Skeletal muscle tissue (tissue), 4 donors: Measurements from ENCODE around the gene SLC24A3. TPM values are rescaled to one million over a fixed set of nuclear protein-coding genes. Genes with fewer than 3 reads are reported as not detected.

Experiments used
- H3K27ac ChIP-seq: one replicate; pipeline ENCODE4 v1.7.0; 2013; ENCODE audit warnings: mild to moderate bottlenecking, low read depth, low read length, inconsistent platforms
- H3K27me3 ChIP-seq, 3 donors: one replicate each; pipeline ENCODE4 v1.7.0; 2013; ENCODE audit warnings: low read length in 3 of 3; ENCODE audit not compliant: control insufficient read depth in 3 of 3, insufficient read depth in 3 of 3
- H3K36me3 ChIP-seq, 3 donors: one replicate each; pipeline ENCODE4 v1.7.0; 2013; ENCODE audit warnings: low read length in 3 of 3; ENCODE audit not compliant: control insufficient read depth in 3 of 3, insufficient read depth in 3 of 3
- H3K4me1 ChIP-seq, 3 donors: one replicate each; pipeline ENCODE4 v1.7.0; 2013; ENCODE audit warnings: low read length in 3 of 3, mild to moderate bottlenecking in 3 of 3; ENCODE audit not compliant: control insufficient read depth in 3 of 3, insufficient read depth in 3 of 3
- H3K4me3 ChIP-seq, 3 donors: one replicate each; pipeline ENCODE4 v1.7.0; 2013; ENCODE audit warnings: low read length in 3 of 3
- H3K9ac ChIP-seq, 3 donors: one replicate each; pipeline ENCODE4 v1.7.0; 2013; ENCODE audit warnings: low read length in 3 of 3, mild to moderate bottlenecking in 3 of 3, moderate library complexity in 2 of 3, low read depth in 1 of 3
- H3K9me3 ChIP-seq, 3 donors: one replicate each; pipeline ENCODE4 v1.7.0; 2013; ENCODE audit warnings: low read length in 3 of 3; ENCODE audit not compliant: control insufficient read depth in 3 of 3
- total RNA-seq: library from RNA; depleted of rRNA; stranded (reverse); fragments of >200 nt; gene quantifications from one replicate; pipeline ENCODE4 v1.2.3, GENCODE V29; 2014
- donor health status: Osteomylitis.

Gene SLC24A3
- total RNA-seq, 1 donor from 2014 or later, result 15.7 TPM

DNA sequence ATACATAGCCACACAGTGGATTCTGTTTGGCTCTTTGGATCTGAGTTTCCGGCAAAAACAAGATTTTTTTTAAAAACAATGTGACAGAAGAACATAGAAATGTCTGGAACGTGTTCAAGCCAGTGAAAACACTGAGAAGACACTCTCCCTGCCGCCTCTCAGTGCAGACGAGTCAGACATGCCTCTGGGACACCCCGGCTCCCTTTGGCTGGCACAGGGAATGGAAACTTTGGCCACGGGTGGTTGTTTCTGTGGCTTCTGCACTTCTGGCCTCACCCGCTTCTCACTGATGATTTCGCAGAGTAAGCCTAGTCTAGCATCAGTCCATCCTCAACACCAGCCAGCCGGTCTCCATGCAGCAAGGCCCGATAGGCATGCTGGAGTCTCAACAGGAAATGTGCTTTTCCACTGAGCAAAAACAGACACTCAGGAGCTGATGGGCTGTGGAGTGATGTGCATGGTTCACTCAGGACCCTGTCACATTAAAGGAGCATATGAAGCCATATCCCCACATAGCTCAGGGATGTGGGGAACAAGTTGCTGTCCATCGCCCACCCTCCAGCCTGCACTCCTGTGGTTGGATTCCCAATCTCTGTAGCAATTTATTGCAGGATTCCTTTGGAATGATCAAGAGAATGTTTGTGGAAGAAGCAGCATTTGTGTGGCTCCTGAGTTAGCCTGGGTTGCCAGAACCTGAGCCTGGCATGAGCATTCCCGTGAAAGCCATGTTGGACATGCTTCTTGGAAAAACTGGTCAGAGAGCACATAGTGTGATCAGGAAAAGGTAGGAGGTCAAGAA is 283.7 kb downstream of the SLC24A3 start:
- H3K36me3 ChIP-seq, result no peaks in the 10 kb centered on the region
- H3K27me3 ChIP-seq, result no peaks in the 10 kb centered on the region
- H3K4me1 ChIP-seq, result peaks cover 37 to 50% (median 45%) of the 10 kb centered on the region in 3 donors
- H3K4me3 ChIP-seq, result no peak overlapping the region
- no peaks in the 10 kb centered on the region for H3K9me3 ChIP-seq
- no peak overlapping the region for H3K9ac ChIP-seq
- no peak overlapping the region for H3K27ac ChIP-seq

DNA sequence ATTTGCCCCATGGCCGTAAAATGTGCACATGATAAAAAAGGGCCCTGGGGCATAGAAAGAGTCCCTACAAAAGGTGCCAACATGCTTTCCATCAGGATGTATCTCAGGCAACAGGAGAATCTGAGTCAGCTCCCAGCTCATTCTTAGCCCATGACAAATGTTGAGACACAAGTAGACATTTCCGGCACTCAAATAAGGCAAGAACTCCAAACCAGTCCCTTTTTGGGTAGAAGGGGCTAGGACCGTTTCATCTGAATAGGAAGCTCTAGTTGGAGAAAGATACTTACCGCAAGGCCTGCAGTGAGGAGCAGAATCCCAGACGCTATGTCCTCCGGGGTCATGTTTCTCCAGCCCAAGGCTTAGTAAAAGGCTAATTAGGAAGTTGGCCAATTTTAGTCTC is 284.6 kb downstream of the SLC24A3 start:
- H3K4me1 ChIP-seq, result peaks cover 46 to 57% (median 46%) of the 10 kb centered on the region in 3 donors
- H3K4me3 ChIP-seq, result no peak overlapping the region
- no peaks in the 10 kb centered on the region for H3K9me3 ChIP-seq
- no peaks in the 10 kb centered on the region for H3K36me3 ChIP-seq
- H3K9ac ChIP-seq, result no peak overlapping the region
- no peak overlapping the region for H3K27ac ChIP-seq
- no peaks in the 10 kb centered on the region for H3K27me3 ChIP-seq

DNA sequence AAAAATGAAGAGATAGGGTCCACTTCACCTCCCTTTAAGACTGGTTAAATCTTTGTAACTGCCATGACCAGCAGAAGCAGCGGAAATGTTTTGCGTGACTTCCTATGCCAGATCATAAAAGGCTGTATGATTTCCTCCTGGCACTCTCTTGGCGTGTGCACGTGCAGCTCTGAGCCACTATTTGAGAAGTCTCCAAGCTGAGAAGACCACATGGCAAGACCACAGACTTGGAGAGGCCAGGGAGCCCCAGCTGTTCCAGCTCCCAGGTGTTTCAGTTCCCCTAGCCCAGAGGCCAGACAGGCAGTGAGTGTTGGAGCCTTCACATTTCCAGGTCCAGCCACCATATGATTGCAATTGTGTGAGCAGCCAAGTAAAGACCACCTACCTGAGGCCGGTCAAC is 286.3 kb downstream of the SLC24A3 start:
- no peak overlapping the region for H3K4me3 ChIP-seq
- H3K27me3 ChIP-seq, result no peaks in the 10 kb centered on the region
- peaks cover 32 to 46% (median 33%) of the 10 kb centered on the region in 3 donors for H3K4me1 ChIP-seq
- no peak overlapping the region for H3K27ac ChIP-seq
- H3K36me3 ChIP-seq, result no peaks in the 10 kb centered on the region
- H3K9ac ChIP-seq, result no peak overlapping the region
- no peaks in the 10 kb centered on the region for H3K9me3 ChIP-seq

DNA sequence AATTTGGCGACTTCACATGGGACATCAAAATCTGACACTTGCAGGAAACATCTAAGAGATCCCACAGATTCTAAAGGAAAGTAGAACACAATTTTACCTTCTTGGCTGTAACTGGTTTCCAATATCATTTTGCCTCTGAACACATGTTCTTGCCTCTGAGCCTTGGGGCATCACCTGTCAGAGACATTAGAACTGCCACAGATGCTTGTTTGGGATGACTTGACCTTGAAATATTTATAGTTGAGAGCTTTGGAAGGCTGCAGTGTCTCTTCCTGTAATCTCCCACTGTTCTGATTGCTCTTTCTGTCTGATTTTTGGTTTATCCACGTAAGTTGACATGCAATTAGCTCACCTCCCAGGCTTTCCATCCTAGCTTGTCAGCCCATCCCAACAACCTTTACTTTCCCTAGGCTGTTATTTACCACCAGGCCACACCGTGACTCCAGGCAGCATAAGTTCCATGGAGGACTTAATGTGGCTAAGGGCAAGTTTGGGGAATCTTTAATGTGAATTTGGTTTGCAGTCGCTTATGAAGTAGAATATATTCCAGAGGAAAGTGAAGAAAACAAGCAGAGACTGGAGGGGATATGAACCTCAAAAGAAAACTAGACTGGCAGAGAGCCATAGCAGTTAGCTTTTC is 289.2 kb downstream of the SLC24A3 start:
- Histone ChIP-seq H3K36me3 (no peaks in the 10 kb centered on the region), H3K27ac (peak overlapping the region; percentile 96), H3K27me3 (no peaks in the 10 kb centered on the region), H3K9ac (peak overlapping the region; percentile 59 to 66 (median 66)), H3K9me3 (no peaks in the 10 kb centered on the region), H3K4me3 (peak overlapping the region in 2 of 3 donors; percentile 2 to 6), H3K4me1 (peaks cover 11 to 22% (median 19%) of the 10 kb centered on the region in 3 donors)

DNA sequence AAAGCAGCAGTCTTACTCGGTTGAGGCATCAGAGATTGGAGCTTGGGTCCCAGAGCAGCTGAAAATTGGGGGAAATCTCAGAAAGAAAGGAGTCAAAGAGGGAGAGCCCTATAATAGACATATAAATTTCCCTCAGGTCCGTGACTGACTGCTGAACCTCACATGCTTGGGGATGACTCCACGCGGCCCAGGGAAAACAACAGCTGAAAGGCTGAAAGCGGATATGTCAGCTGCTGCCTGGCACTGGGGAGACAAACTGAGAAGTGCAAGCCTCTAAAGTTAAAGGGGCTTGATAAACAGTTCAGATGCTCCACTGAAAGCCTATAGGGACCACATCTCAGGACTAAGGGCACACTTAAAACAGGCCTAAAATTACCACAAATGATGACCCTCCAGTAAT is 289.7 kb downstream of the SLC24A3 start:
- H3K4me3 ChIP-seq, result peak overlapping the region in 2 of 3 donors; percentile 2 to 6
- H3K4me1 ChIP-seq, result peaks cover 9 to 16% (median 15%) of the 10 kb centered on the region in 3 donors
- peak overlapping the region; percentile 96 for H3K27ac ChIP-seq
- no peaks in the 10 kb centered on the region for H3K36me3 ChIP-seq
- H3K9ac ChIP-seq, result peak overlapping the region; percentile 59 to 66 (median 66)
- no peaks in the 10 kb centered on the region for H3K9me3 ChIP-seq
- no peaks in the 10 kb centered on the region for H3K27me3 ChIP-seq

DNA sequence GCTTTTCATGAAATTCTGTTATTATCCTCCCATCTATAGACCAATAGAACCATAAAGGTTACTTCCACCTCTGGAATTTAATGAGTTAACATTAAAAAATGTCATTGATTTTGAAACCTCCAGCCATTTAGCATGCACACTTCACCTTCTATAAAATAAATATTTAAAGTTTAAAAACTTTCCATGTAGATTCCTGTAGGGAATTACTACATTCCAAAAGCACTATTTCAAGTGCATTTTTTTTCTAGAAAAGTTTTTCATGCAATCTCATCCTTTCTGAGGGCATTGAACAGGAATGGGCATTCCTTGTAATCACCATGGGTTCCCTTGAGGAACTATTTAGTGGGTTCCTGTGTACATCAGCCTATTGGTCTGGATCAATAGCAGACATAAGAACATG is 291.8 kb downstream of the SLC24A3 start:
- no peak overlapping the region for H3K4me3 ChIP-seq
- H3K4me1 ChIP-seq, result peaks cover 3 to 12% (median 12%) of the 10 kb centered on the region in 3 donors
- H3K36me3 ChIP-seq, result no peaks in the 10 kb centered on the region
- H3K9me3 ChIP-seq, result no peaks in the 10 kb centered on the region
- no peak overlapping the region for H3K9ac ChIP-seq
- H3K27me3 ChIP-seq, result no peaks in the 10 kb centered on the region
- H3K27ac ChIP-seq, result no peak overlapping the region

DNA sequence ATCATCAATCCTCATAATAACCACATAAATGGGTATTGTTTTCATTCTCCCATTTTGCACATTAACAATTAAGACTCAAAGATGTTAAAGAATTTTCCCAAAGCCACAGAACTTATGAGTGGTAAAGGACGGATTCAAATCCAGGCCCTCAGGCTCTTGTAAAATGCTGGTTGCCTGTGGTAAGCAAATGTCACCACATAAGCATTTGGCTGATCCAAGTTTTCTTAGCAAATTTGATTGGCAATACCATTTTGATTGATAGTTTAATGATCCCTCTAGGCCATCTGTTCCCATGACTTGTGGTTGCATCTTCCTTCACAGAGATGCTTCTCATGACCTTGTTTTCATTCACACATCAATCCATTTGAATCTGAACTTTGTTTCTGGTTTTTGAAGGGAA is 293.6 kb downstream of the SLC24A3 start:
- Histone ChIP-seq H3K9ac (no peak overlapping the region), H3K27me3 (no peaks in the 10 kb centered on the region), H3K4me3 (no peak overlapping the region), H3K36me3 (no peaks in the 10 kb centered on the region), H3K9me3 (no peaks in the 10 kb centered on the region), H3K27ac (no peak overlapping the region), H3K4me1 (peaks cover 3 to 12% (median 10%) of the 10 kb centered on the region in 3 donors)

DNA sequence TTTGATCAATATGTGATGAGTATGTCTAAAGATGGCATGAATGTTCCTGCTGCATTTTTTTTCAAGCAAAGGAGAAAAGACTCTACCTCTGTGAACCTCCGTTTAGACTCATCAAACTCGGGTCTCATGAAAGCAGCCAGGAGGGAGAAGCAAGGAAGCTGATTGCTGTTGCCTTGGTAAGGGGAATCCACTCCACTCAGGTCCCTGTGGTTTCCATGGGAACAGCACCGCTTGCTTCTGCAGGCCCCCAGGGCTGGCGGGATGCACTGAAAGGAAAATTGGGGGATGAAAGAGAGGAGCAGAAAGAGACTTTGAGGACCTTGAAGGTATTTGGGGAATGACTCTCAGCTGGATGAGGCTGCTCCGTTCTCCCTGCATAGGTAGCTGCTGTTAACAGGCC is 296.0 kb downstream of the SLC24A3 start:
- no peaks in the 10 kb centered on the region for H3K27me3 ChIP-seq
- peaks cover 0 to 5% (median 2%) of the 10 kb centered on the region in 3 donors for H3K4me1 ChIP-seq
- no peak overlapping the region for H3K27ac ChIP-seq
- H3K9me3 ChIP-seq, result no peaks in the 10 kb centered on the region
- H3K4me3 ChIP-seq, result no peak overlapping the region
- no peak overlapping the region for H3K9ac ChIP-seq
- H3K36me3 ChIP-seq, result no peaks in the 10 kb centered on the region

DNA sequence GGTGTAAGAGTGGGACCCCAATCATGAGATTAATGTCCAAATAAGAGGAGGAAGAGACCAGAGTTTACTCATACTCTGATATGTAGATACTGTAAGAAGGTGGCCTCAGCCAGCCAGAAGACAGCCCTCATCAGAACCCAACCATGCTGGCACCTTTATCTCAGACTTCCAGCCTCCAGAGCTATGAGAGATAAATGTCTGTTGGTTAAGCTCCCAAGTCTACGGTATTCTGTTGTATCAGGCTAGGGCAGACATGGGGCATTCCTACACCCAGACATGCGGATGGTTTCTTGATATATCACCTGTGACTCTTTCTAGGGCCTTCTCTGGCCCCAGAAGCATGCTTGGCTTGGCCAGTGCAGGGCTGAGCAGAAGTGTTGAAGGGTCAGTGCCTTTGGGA is 298.2 kb downstream of the SLC24A3 start:
- Histone ChIP-seq H3K27me3 (no peaks in the 10 kb centered on the region), H3K4me1 (peaks cover 0 to 5% (median 2%) of the 10 kb centered on the region in 3 donors), H3K9me3 (no peaks in the 10 kb centered on the region), H3K27ac (no peak overlapping the region), H3K36me3 (no peaks in the 10 kb centered on the region), H3K9ac (no peak overlapping the region), H3K4me3 (no peak overlapping the region)

DNA sequence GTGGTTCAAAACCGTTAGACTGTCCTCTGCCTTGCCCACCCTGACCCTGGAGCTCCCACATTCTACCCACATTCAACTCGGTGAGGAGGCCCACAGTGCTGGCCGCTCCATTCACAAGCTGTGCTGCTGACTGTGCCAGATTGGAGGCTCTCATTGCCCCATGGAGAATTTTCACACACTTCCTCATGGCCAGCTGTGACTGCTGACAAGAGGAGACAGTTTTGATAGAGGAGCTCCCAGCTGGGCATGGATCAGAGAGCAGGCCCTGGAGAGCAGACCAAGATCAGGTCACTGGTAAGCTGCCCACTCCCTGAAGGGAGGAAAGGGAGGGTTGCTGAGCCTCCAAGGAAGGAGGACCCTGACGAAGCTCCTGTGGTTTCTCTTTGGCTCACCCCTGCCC is 299.5 kb downstream of the SLC24A3 start:
- no peak overlapping the region for H3K27ac ChIP-seq
- H3K4me1 ChIP-seq, result peaks cover 2 to 5% (median 4%) of the 10 kb centered on the region in 3 donors
- H3K36me3 ChIP-seq, result peaks cover 0 to 3% (median 0%) of the 10 kb centered on the region in 3 donors
- H3K27me3 ChIP-seq, result no peaks in the 10 kb centered on the region
- no peak overlapping the region for H3K4me3 ChIP-seq
- no peaks in the 10 kb centered on the region for H3K9me3 ChIP-seq
- H3K9ac ChIP-seq, result no peak overlapping the region
